HepG2 (cell line): ENCODE measurements around the gene CPT1B. TPM values are rescaled to one million over a fixed set of nuclear protein-coding genes. Genes with fewer than 3 reads are reported as not detected.

Experiments
- ATAC-seq: fragments of 200-7000 bp; cut with Tn5 transposase; 3 replicates; pipeline ENCODE4 v1.9.1; 2020; ENCODE audit warnings: mild to moderate bottlenecking, moderate library complexity
- BruUV-seq: library from RNA; stranded (reverse); fragments of 400-500 nt; replicated peaks from 2 replicates; lab custom pipeline; 2021; lab: Mats Ljungman, UMichigan
- CTCF ChIA-PET: fragments of 300-600 bp; formaldehyde crosslinking; extraction: SDS; loops from one replicate; lab custom pipeline; 2021; ENCODE audit warnings: low total read pairs, inconsistent platforms, low intra/inter-chr PET ratio; lab: Yijun Ruan, JAX
- POLR2A ChIA-PET: fragments of 350-600 bp; sonication (Branson Sonifier 250); formaldehyde crosslinking; loops from one replicate; lab custom pipeline; 2020; ENCODE audit warnings: antibody characterized with exemption, inconsistent platforms; lab: Yijun Ruan, JAX
- DNase-seq: peaks from one replicate; pipeline ENCODE4 v3.0.0-alpha.2; 2015; ENCODE audit warnings: low spot score
- FAIRE-seq: peaks from 3 replicates; lab custom pipeline; 2011; peaks lifted over from hg19 to GRCh38; lab: Jason Lieb, UNC
- H2AFZ ChIP-seq: one replicate; pipeline ENCODE4 v1.6.1; 2011; ENCODE audit warnings: low read length, inconsistent platforms
- H3K27ac ChIP-seq: fragments of 300-600 bp; 3 replicates; pipeline ENCODE4 v1.8.0; 2011; ENCODE audit warnings: mixed run types, mild to moderate bottlenecking, mixed read lengths, low read length, inconsistent platforms; ENCODE audit not compliant: insufficient read depth; ENCODE audit errors: extremely low read length
- H3K27me3 ChIP-seq, 2 experiments: fragments of 200-600 bp in 1 of 2; 2 replicates in 1 of 2; 3 replicates in 1 of 2; pipeline versions ENCODE4 v1.6.0 to v1.8.0; 2011; ENCODE audit warnings: low read length in 2 of 2, mild to moderate bottlenecking in 2 of 2, moderate library complexity in 2 of 2, inconsistent platforms in 1 of 2; ENCODE audit not compliant: insufficient read depth in 2 of 2, control insufficient read depth in 1 of 2
- H3K36me3 ChIP-seq, 2 experiments: fragments of 200-600 bp in 1 of 2; replicated peaks in 1 of 2; 2 replicates in 1 of 2; 3 replicates in 1 of 2; pipeline versions ENCODE4 v1.5.1 to v1.8.0; 2011; ENCODE audit warnings: low read length in 2 of 2, inconsistent platforms in 1 of 2; ENCODE audit not compliant: insufficient read depth in 2 of 2, control insufficient read depth in 1 of 2
- H3K4me1 ChIP-seq: 2 replicates; pipeline ENCODE4 v1.5.1; 2012; ENCODE audit warnings: low read length, inconsistent platforms; ENCODE audit not compliant: insufficient read depth
- H3K4me2 ChIP-seq: 2 replicates; pipeline ENCODE4 v1.6.0; 2011; ENCODE audit warnings: low read depth, low read length, inconsistent platforms
- H3K4me3 ChIP-seq, 3 experiments: fragments of 200-600 bp in 1 of 3; sonication (generic), shearing (Covaris generic) in 1 of 3; replicated peaks in 1 of 3; 2 replicates each; pipeline ENCODE4 v1.5.1; 2011 to 2016; ENCODE audit warnings: low read length in 3 of 3, inconsistent platforms in 2 of 3, low read depth in 2 of 3, mild to moderate bottlenecking in 2 of 3, control low read depth in 1 of 3, mixed read lengths in 1 of 3; ENCODE audit not compliant: insufficient read depth in 1 of 3
- H3K79me2 ChIP-seq: one replicate; pipeline ENCODE4 v1.6.1; 2011; ENCODE audit warnings: low read length, inconsistent platforms; ENCODE audit not compliant: insufficient read depth
- H3K9ac ChIP-seq: 2 replicates; pipeline ENCODE4 v1.6.0; 2011; ENCODE audit warnings: mild to moderate bottlenecking, low read depth, low read length, inconsistent platforms; ENCODE audit not compliant: insufficient read depth
- H3K9me3 ChIP-seq: 2 replicates; pipeline ENCODE4 v1.5.1; 2012; ENCODE audit warnings: mild to moderate bottlenecking, low read length
- H4K20me1 ChIP-seq: 2 replicates; pipeline ENCODE4 v1.6.0; 2011; ENCODE audit warnings: inconsistent platforms, mild to moderate bottlenecking, low read length, moderate library complexity; ENCODE audit not compliant: insufficient read depth
- HDAC2 ChIP-seq: sonication (generic); formaldehyde crosslinking; IDR thresholded peaks from 2 replicates; pipeline ENCODE4 v1.4.0; 2020; ENCODE audit warnings: missing genetic modification reagents
- NFIC ChIP-seq: IDR thresholded peaks from 2 replicates; pipeline ENCODE4 v1.6.1; 2012; ENCODE audit warnings: mild to moderate bottlenecking, low read length, inconsistent platforms
- PRPF4 ChIP-seq: fragments of 200-400 bp; formaldehyde crosslinking; IDR thresholded peaks from 2 replicates; pipeline ENCODE4 v1.6.1; 2016; ENCODE audit warnings: low read length, low read depth; ENCODE audit not compliant: poor library complexity, severe bottlenecking
- WGBS: methylation state at CpG from one replicate; pipeline ENCODE4 v1.1.6; 2017; ENCODE audit warnings: low lambda C conversion rate; 5-methylcytosine and 5-hydroxymethylcytosine counted together
- in situ Hi-C: cut with HindIII; loops from 2 replicates; pipeline ENCODE4 v1.10.0; 2017; ENCODE audit warnings: low pct_unique_long_range_greater_than_20kb; ENCODE audit not compliant: extremely low pct_ligation_motif_present
- intact Hi-C: fragments of 100-400 bp; cut with micrococcal nuclease; formaldehyde crosslinking; loops from one replicate; pipeline ENCODE4 v1.10.0; 2022; ENCODE audit not compliant: unreplicated experiment
- polyA plus RNA-seq, 8 experiments: library from polyadenylated mRNA; depleted of rRNA in 3 of 8; stranded (reverse) in 7 of 8; unstranded in 1 of 8; fragments of >200 nt; fragmentation: Illumina TruSeq in 4 of 8; extraction: Trizol in 4 of 8; gene quantifications; 2 replicates each; pipeline versions ENCODE4 v1.2.1 to v1.2.3, GENCODE V29; 2011 to 2016; ENCODE audit warnings: low read depth in 4 of 8, missing spikeins in 1 of 8, mixed read lengths in 1 of 8; ENCODE audit not compliant: insufficient read depth in 1 of 8
- total RNA-seq, 5 experiments: library from RNA; depleted of rRNA; stranded (reverse); fragments of >200 nt; fragmentation: Illumina TruSeq; extraction: Trizol; gene quantifications; 2 replicates each; pipeline ENCODE4 v1.2.3, GENCODE V29; 2016; ENCODE audit warnings: low read depth in 1 of 5
- TF ChIP-seq, protein P1 (sequence below), 2 experiments: fragments of 450-650 bp in 1 of 2; sonication (generic) in 1 of 2; formaldehyde crosslinking in 1 of 2; IDR thresholded peaks; 2 replicates each; pipeline versions ENCODE4 v1.6.1 to v1.8.0; 2016 to 2022; ENCODE audit warnings: antibody characterized with exemption in 1 of 2, mild to moderate bottlenecking in 1 of 2, missing genetic modification reagents in 1 of 2
- TF ChIP-seq, protein P2 (sequence below): sonication (generic); formaldehyde crosslinking; IDR thresholded peaks from 2 replicates; pipeline ENCODE4 v1.5.1; 2020; ENCODE audit warnings: missing genetic modification reagents, mild to moderate bottlenecking, borderline replicate concordance
- TF ChIP-seq, protein P3 (sequence below): sonication (generic); formaldehyde crosslinking; IDR thresholded peaks from 2 replicates; pipeline ENCODE4 v1.4.0; 2020; ENCODE audit warnings: low read depth, missing genetic modification reagents

Gene CPT1B
- total and polyA plus RNA-seq, 2 of the 13 experiments (the other 11 are each of a cell fraction or from before 2014, with no cell fraction given): 9.2 to 19.5 TPM

DNA sequence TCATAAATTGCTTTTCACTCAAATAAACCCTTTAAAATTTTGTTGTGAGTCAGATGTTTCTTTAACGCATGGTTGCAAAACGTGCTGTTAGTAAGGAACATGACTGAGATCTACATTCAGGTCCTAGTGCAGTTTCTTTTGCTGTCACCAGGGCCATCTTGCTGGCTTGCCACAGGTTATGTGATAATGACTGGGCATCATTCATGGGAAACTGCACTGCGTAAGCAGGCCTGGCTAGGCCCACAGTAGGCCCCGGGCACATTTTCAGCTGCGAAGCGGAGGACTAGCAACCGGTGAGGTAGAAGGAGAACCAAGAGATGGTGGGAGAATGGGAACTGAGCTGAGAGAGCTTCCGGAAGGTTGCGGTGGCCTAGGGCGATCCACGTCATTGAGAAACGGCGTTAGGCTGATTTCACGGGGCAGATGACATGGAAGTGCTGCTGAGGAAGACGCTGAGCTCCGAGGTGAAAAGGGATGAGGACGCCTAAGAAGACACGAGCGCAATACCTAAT lies 35.8 kb downstream of the CPT1B start:
- POLR2A ChIA-PET: interaction anchor here (1.7 to 2.2 kb wide), 2 partner anchors 9 to 17 kb away, joined by 5 to 8 read pairs; partner anchors contain the start of gene SCO2
- H3K9ac ChIP-seq: no peak overlapping the region
- no peak overlapping the region for H3K4me3 ChIP-seq
- peaks cover 2 to 26% of the 10 kb centered on the region in 2 experiments for H3K27me3 ChIP-seq
- H3K79me2 ChIP-seq: no peaks in the 10 kb centered on the region
- H3K27ac ChIP-seq: no peak overlapping the region
- 88% methylated on average over 19 of the region's 19 CpGs for WGBS
- in situ Hi-C loops (no loop called here), intact Hi-C loops (no loop called here)
- H3K4me2 ChIP-seq: no peak overlapping the region
- no peak for ATAC-seq
- no peak overlapping the region for H2AFZ ChIP-seq
- peaks cover 38% of the 10 kb centered on the region for H3K4me1 ChIP-seq
- TF ChIP-seq, protein P1, sequence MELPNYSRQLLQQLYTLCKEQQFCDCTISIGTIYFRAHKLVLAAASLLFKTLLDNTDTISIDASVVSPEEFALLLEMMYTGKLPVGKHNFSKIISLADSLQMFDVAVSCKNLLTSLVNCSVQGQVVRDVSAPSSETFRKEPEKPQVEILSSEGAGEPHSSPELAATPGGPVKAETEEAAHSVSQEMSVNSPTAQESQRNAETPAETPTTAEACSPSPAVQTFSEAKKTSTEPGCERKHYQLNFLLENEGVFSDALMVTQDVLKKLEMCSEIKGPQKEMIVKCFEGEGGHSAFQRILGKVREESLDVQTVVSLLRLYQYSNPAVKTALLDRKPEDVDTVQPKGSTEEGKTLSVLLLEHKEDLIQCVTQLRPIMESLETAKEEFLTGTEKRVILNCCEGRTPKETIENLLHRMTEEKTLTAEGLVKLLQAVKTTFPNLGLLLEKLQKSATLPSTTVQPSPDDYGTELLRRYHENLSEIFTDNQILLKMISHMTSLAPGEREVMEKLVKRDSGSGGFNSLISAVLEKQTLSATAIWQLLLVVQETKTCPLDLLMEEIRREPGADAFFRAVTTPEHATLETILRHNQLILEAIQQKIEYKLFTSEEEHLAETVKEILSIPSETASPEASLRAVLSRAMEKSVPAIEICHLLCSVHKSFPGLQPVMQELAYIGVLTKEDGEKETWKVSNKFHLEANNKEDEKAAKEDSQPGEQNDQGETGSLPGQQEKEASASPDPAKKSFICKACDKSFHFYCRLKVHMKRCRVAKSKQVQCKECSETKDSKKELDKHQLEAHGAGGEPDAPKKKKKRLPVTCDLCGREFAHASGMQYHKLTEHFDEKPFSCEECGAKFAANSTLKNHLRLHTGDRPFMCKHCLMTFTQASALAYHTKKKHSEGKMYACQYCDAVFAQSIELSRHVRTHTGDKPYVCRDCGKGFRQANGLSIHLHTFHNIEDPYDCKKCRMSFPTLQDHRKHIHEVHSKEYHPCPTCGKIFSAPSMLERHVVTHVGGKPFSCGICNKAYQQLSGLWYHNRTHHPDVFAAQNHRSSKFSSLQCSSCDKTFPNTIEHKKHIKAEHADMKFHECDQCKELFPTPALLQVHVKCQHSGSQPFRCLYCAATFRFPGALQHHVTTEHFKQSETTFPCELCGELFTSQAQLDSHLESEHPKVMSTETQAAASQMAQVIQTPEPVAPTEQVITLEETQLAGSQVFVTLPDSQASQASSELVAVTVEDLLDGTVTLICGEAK (IDR thresholded peaks at IDR 0.05): no peak
- TF ChIP-seq, protein P1 (CRISPR knock-in tag; IDR thresholded peaks at IDR 0.05): no peak
- TF ChIP-seq PRPF4: no peak
- TF ChIP-seq, protein P2, sequence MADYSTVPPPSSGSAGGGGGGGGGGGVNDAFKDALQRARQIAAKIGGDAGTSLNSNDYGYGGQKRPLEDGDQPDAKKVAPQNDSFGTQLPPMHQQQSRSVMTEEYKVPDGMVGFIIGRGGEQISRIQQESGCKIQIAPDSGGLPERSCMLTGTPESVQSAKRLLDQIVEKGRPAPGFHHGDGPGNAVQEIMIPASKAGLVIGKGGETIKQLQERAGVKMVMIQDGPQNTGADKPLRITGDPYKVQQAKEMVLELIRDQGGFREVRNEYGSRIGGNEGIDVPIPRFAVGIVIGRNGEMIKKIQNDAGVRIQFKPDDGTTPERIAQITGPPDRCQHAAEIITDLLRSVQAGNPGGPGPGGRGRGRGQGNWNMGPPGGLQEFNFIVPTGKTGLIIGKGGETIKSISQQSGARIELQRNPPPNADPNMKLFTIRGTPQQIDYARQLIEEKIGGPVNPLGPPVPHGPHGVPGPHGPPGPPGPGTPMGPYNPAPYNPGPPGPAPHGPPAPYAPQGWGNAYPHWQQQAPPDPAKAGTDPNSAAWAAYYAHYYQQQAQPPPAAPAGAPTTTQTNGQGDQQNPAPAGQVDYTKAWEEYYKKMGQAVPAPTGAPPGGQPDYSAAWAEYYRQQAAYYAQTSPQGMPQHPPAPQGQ (CRISPR knock-in tag): no peak
- no peak for TF ChIP-seq NFIC
- TF ChIP-seq HDAC2 (CRISPR knock-in tag): no peak
- TF ChIP-seq, protein P3, sequence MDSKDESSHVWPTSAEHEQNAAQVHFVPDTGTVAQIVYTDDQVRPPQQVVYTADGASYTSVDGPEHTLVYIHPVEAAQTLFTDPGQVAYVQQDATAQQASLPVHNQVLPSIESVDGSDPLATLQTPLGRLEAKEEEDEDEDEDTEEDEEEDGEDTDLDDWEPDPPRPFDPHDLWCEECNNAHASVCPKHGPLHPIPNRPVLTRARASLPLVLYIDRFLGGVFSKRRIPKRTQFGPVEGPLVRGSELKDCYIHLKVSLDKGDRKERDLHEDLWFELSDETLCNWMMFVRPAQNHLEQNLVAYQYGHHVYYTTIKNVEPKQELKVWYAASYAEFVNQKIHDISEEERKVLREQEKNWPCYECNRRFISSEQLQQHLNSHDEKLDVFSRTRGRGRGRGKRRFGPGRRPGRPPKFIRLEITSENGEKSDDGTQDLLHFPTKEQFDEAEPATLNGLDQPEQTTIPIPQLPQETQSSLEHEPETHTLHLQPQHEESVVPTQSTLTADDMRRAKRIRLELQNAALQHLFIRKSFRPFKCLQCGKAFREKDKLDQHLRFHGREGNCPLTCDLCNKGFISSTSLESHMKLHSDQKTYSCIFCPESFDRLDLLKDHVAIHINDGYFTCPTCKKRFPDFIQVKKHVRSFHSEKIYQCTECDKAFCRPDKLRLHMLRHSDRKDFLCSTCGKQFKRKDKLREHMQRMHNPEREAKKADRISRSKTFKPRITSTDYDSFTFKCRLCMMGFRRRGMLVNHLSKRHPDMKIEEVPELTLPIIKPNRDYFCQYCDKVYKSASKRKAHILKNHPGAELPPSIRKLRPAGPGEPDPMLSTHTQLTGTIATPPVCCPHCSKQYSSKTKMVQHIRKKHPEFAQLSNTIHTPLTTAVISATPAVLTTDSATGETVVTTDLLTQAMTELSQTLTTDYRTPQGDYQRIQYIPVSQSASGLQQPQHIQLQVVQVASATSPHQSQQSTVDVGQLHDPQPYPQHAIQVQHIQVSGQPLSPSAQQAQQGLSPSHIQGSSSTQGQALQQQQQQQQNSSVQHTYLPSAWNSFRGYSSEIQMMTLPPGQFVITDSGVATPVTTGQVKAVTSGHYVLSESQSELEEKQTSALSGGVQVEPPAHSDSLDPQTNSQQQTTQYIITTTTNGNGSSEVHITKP: no peak
- no peak for DNase-seq
- H3K36me3 ChIP-seq: no peaks in the 10 kb centered on the region
- no peaks in the 10 kb centered on the region for H3K9me3 ChIP-seq
- no TSS peak for BruUV-seq
- no peaks in the 10 kb centered on the region for H4K20me1 ChIP-seq
- CTCF ChIA-PET: interaction anchor here (1.2 kb wide), 1 partner anchor 34 kb away, joined by 3 read pairs; no protein-coding TSS in a partner anchor
- FAIRE-seq: no peak
